ENCODE results near the gene ZNF573. TPM values are rescaled to one million over a fixed set of nuclear protein-coding genes. Genes with fewer than 3 reads are reported as not detected.

The ZNF573 gene
- total RNA-seq, 1 donor from 2014 or later: 12.5 TPM

GRCh38 chr19:37738371-37738770 is 41.0 kb downstream of the ZNF573 start:
- H3K4me1 Mint-ChIP-seq (ENCODE audit: unreplicated experiment): no peaks in the 10 kb centered on the region
- TF ChIP-seq CTCF (conservative IDR thresholded peaks at IDR 0.05): no peak
- H3K4me3 Mint-ChIP-seq: no peak overlapping the region
- no peaks in the 10 kb centered on the region for H3K27me3 Mint-ChIP-seq
- peaks cover 47% of the 10 kb centered on the region for H3K36me3 Mint-ChIP-seq
- H3K9me3 Mint-ChIP-seq: peaks cover 8% of the 10 kb centered on the region
- H3K27ac Mint-ChIP-seq: no peak overlapping the region
- DNase-seq (ENCODE audit: extremely low spot score, unreplicated experiment): no peak

GRCh38 chr19:37725181-37725580 is 54.2 kb downstream of the ZNF573 start:
- Mint-ChIP-seq H3K4me3 (no peak overlapping the region), H3K27ac (no peak overlapping the region), H3K36me3 (no peaks in the 10 kb centered on the region), H3K4me1 (ENCODE audit: unreplicated experiment) (no peaks in the 10 kb centered on the region), H3K9me3 (no peaks in the 10 kb centered on the region), H3K27me3 (no peaks in the 10 kb centered on the region)
- DNase-seq (ENCODE audit: extremely low spot score, unreplicated experiment): no peak
- TF ChIP-seq CTCF (conservative IDR thresholded peaks at IDR 0.05): no peak

GRCh38 chr19:37719927-37720265 is 59.5 kb downstream of the ZNF573 start:
- peak overlapping the region; percentile 96 for H3K4me3 Mint-ChIP-seq
- no peaks in the 10 kb centered on the region for H3K27me3 Mint-ChIP-seq
- H3K36me3 Mint-ChIP-seq: peaks cover 23% of the 10 kb centered on the region
- H3K4me1 Mint-ChIP-seq (ENCODE audit: unreplicated experiment): peaks cover 13% of the 10 kb centered on the region
- H3K9me3 Mint-ChIP-seq: no peaks in the 10 kb centered on the region
- H3K27ac Mint-ChIP-seq: peak overlapping the region; percentile 93
- TF ChIP-seq CTCF (conservative IDR thresholded peaks at IDR 0.05): peak; percentile 52
- DNase-seq (ENCODE audit: extremely low spot score, unreplicated experiment): no peak

DNA sequence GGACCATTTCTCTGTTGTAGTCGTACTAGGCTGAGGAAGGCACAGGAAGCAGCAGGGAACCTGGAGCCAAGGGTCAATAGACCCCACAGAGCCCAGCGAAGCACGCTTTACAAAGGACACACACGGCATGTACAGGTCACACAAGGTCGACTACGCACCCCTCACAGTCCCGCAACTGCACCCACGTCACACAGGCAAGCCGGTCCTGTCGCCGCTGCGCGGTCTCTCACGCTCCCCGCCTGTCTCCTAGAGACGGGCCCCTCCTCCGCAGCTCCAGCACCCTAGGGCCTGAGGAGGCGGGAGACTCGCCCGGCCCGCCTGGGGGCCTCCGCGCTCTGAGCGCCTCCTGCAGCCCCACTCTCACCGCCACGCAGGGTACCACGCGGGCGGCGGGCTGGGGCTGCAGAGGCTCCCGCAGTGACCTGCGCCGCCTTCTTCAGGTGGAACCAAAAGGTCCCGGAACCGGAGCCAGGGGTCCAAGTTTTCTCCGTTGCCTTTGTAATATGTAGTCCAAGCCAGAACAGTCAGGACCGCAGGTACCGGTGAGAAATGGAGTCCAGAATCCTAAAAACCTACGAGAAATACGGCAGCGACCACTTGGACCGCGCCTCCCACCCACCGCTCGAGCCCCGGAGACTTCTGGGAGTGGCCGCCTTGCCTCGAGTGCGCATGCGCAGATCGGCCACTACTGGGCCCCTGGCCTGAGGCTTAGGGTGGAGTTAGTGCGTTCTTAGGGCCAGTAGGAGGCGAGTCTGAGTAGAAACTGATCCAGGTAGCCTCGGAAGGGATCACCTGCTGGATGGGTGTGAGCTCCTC is 60.1 kb downstream of the ZNF573 start, which contains the start of gene ZNF607:
Gene ZNF607 (minus strand): TSS at position 651 of the 816 bp plus-strand sequence. CDS start 8,143 bp downstream, outside the sequence.
- Mint-ChIP-seq H3K4me1 (ENCODE audit: unreplicated experiment) (peaks cover 13% of the 10 kb centered on the region), H3K27me3 (no peaks in the 10 kb centered on the region), H3K4me3 (peak within 1 kb of the TSS; percentile 96), H3K36me3 (peaks cover 23% of the 10 kb centered on the region), H3K9me3 (no peaks in the 10 kb centered on the region), H3K27ac (peak within 1 kb of the TSS; percentile 93)
- peak; percentile 78 for TF ChIP-seq CTCF (conservative IDR thresholded peaks at IDR 0.05)
- peak; percentile 96 for DNase-seq (ENCODE audit: extremely low spot score, unreplicated experiment)

GRCh38 chr19:37718304-37718703 is 61.1 kb downstream of the ZNF573 start:
- no peak for TF ChIP-seq CTCF (conservative IDR thresholded peaks at IDR 0.05)
- Mint-ChIP-seq H3K9me3 (no peaks in the 10 kb centered on the region), H3K4me3 (peak overlapping the region; percentile 96), H3K27ac (peak overlapping the region; percentile 93), H3K27me3 (no peaks in the 10 kb centered on the region), H3K36me3 (peaks cover 23% of the 10 kb centered on the region), H3K4me1 (ENCODE audit: unreplicated experiment) (peaks cover 13% of the 10 kb centered on the region)
- no peak for DNase-seq (ENCODE audit: extremely low spot score, unreplicated experiment)
